GM19463 (cell line): ENCODE measurements around the gene TACR2.

ENCODE experiments used
- ATAC-seq: cut with Tn5 transposase; IDR thresholded peaks from one replicate; pipeline ENCODE4 v1.9.1; 2021; ENCODE audit warnings: mild to moderate bottlenecking, moderate library complexity; ENCODE audit not compliant: unreplicated experiment

The TACR2 gene

DNA sequence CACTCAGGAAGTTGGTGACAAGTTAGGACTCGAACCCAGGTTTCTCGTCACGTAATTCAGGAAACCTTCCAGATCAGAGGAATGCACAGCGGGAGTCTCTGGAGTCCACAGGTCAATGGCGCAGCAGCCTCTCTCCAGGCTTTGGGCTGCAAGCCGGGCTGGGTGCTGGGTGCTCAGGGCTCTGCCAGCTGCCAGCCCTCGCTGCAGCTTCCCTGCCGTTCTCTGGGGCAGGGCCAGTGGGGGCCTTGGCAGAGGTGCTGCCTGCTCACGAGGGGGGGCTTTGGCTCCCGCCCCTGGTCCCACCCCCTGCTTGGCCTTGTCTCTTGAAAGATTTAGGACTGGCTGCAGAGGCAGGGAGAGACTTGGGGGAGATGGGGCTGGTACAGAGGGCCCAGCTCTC, at the start of gene TACR2:
Gene TACR2, minus strand, starts transcription at position 224 of the 400 bp plus-strand sequence. CDS start 595 bp downstream, outside the sequence.
- no peak for ATAC-seq

DNA sequence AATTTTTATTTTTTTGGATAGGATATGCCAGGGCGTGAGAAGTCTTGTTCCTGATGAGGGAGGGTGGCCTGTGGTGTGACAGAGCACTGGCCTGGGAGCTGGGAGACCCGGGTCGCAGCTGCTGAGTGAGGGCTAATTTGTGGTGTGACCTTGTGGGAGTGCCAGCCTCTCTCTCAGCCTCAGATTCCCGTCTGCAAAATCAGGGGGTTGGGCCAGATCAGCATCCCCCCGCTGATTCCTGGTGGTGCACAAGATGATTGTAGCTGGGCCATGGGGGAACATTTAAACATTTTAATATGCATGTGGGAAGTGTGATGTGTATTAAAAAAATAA, 49.4 kb upstream of the TACR2 start:
- no peak for ATAC-seq

DNA sequence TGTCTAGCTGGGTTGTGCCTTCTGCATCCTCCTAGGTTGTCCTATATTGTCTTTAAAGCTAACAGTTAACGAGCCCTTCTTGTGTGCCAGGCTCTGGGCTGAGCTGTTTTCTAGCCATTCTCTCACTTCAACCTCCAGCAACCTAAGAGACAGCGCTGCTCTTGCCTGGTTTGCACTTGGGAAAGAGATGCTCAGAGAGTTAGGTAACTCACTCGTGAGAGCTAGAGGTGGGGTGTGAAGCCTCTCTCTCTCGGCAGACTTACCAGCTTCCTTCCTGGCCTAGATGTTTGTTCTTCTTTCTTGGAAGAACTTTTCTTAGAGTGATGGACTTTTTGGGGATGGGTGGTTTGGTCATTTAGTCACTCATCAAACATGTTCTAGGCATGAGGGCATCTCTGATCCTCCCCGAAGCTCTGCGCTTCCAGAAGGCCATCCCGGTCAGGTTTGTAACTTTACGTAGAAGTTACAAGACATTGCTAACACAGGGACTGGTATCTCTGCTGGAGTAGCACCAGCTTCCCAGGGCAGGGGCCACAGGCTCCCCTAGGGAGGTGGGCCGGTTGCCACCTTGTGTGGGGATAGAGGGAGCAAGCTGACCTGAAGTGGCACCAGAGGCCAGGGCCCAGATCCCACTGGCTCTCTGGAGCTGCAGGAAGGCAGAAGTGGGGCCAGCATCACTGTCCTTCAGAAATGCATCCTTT, 48.9 kb upstream of the TACR2 start:
- peak; percentile 19 for ATAC-seq

DNA sequence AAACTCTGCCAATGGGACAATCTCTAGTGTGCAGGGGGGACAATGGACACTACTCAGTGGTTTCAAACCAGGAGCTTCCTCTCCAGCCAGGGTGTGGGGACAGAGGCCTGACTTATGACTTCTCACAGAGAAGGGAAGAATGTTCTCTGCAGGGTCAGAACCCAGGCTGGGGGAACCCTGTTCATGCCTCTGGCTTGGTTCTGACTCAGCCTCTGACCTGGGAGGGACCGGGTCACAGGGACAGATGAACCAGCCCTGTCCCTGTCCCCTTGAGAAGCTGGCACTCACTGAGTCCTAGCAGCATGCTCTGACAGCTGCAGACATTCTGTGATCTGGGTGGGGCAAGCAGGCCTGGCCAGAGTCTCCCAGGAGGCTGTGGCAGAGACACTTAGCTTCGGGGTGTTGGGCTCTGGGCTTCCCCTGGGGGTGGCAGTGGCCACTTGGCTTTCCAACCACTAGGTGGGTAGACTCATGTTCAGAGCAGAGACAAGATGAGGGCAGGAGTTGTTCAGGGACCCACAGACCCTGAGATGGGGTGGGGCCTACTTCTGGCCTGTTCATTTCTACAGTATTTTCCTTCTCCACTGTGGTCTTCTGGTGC, 48.2 kb upstream of the TACR2 start:
- ATAC-seq, result peak; percentile 73

DNA sequence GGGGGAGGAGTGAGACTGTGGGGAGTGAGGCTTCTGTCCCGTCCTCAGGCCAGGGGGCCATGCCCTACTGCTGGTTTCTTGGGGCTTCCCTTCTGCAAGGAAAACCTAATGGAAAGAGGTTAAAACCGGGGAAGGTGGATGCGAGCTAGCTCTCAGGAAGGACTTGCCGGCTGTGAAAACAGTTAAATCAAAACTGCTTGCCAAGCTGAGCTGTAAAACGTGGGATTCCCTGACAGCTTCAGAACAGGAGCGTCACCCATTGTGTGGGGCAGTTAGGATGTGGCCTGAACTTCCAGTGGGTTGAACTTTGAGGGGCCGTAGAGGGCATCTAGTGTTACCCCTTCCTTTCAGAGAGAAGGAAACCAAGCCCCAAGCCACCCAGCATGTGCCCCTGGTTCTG, 47.7 kb upstream of the TACR2 start:
- no peak for ATAC-seq

DNA sequence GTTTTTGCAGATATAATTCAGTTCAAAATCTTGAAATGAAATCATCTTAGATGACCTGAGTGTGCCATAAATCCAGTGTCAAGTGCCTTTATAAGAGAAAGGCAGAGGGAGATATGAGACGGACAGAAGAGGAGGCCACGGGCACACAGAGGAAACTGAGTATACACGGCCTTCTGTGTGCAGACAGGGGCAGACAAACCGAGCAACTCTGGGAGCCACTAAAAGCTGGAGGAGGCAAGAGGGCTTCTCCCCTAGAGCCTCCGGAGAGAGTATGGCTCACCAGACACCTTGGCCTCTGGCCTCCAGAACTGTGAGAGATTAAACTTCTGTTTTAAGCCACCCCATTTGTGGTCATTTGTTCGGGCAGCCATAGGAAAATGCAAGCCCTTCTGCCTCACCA, 47.2 kb upstream of the TACR2 start:
- ATAC-seq, result no peak

DNA sequence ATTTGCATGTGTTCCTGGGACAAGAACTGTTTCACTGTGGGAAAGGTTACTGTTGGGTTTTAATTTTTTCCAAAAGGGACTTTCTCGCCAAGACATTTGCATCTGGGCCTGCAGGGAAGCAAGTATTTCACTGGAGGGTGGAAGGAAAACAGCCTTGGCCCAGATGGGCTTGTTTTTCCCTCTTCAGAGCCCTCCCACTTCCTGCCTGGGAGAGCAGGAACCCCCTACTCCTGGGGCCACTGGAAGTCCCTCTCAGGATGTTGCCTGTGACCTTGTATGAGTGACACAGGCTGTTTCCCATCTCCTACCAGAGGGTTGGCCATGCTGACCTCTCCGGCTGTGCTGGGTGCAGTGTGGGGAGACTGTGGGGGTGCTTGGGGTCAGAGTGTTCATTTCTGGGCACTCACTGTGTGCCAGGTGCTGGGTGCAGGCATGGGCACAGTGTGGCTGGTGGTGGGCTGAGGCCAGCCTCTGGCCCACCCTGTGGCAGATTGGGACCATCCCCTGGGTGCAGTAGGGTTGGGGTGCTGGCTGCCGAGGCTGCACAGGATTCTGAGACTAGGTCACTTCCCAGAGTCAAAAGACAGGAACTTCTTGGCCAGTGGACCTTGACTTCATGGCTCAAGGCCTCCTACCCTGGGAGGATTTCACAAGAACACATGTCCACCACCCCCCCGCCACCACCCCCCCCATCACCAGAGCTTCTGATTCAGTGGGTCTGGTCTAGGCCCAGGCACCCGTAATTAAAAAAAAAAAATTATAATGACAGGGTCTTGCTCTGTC, 44.7 kb upstream of the TACR2 start:
- ATAC-seq, result no peak

DNA sequence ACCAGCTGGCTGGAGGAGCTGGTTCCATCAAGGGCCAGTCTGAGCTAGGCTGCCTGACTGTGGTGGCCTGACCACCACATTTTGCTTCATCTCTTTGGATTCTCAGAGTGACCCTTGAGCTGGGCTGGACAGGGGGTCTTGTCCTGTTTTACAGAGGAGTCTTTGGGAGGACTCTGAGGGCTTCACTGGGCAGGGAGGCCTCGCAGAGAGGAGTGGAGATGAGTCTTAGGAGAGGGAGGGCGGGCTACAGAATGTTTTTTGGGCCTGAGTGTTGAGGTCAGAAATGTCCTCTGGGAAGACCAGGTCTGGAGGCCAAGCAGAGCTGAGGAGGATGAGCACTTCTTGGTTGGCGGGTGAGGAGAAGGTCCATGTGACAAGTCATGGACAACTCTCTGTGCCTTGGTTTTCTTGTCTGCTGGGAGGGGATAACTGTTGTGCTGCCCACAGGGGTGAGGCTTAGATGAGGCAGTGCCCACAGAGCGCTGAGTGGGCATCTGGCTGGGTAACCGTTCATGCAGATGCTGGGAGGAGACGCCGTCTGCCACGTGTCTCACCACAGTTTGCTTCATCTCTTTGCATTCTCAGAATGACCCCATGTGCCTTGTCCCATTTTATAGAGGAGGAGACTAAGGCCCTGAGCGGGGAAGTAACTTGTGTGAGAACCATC, 44.0 kb upstream of the TACR2 start:
- ATAC-seq, result no peak

DNA sequence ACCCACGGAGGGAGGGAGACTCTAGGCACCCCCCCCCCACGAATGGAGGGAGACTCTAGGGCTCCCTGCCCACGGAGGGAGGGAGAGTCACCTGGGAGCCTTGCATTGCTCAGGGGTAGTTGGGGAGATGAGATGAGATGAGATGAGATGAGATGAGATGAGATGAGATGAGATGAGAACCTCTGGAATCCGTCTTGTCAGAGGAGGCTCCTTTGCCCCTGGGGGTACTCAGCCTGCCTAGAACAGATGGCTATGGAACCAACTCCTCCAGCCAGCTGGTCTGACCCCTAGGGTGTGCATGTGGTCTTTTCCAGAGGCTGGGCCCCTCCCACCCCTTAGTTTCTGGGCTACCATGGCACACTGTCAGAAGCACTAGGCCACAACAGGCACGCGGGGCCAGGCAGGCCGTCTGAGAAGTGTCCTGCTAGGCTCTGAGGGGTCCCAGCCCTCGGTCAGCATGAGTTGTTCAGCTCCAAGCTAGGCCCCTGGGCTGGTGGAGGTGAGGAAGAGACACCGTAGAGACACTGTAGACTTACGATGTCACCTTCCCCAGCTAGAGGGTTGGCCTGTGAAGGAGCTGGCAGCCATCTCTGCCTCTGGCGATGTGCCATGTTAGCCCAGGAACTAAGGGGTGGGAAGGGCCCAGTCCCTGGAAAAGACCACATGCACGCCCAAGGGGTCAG, 43.3 kb upstream of the TACR2 start:
- ATAC-seq, result no peak

DNA sequence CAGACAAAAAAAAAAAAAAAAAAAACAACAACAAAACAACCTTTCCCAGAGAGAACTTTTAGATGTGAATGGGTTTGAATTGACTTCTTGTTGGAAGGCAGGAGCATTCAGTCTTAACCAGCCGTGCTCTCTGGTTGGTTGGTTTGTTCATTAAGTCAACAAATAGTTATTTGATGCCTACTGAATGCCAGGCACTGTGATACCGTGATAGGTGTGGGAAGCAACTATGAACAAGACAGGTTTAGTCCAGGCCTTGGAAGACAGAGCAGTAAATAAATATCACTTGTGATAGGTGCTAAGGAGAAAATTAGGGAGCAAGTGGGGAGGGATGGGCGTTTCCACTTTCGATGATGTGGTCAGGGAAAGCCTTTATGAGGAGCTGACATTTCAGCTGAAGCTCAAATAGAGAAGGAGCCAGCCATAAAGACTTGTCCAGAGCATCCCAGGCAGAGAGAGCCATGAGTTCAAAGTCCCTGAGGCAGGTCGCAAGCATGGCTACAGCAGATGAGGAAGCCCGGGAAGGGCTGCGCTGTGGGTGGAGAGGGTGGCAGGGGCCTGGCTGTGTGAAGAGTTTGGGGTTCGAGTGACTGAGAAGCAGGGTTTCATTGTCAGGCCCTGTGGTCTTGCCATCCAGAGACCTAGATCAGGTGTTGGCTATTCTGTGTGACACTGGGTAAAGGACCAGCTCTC, 42.5 kb upstream of the TACR2 start:
- ATAC-seq, result no peak

DNA sequence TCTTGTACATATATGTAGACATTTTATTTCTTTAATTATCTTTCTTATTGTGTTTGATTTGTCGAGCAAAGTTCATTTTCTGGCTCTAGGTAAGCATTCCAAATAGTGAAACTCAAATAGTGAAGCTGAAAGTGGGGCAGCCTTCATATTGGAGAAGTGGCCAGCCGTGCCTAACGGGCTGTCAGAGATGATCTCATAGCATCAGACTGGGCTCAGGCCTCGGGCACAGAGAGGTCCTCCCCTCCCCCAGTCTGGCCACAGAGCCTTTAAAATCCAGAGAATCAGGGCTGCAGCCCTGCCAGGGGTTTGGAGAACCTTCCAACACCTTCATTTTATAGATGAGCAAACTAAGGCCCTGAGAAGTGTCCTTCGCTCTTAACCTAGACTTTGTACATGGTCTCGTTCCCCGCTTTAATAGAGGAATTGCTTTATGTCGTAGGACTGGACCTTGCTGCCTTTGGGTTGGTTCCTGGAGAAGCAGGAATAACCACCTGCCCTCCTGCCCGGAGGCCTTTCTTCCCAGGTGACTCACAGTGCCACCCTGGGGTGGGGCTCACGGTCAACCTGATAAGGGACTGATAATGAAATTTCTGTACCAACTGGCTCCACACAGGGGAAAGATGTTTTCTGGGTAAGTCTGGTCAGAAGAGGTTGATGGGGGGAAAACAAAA, 41.8 kb upstream of the TACR2 start:
- ATAC-seq, result no peak

DNA sequence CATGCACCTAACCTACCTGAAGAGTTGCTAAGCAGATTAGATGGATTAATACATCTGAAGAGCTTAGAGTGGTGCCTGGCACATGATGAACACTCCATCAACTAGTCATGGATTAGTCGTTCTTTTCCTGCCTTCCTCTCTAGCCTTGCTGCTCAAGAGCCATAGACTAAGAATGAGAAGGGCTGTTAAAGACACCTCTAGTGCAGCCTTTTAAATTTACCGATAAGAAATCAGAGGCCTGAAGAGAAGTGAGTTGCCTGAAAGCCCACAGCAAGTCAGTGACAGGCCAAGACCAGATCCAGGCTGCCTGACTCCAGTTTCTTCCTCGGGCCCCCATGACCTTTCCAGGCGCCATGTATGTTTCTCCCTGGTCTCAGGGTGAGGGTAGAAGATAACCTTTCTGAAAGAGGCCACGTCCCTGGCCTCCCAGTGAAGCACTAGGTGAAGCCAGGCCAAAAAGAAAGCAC, 41.1 kb upstream of the TACR2 start:
- no peak for ATAC-seq

DNA sequence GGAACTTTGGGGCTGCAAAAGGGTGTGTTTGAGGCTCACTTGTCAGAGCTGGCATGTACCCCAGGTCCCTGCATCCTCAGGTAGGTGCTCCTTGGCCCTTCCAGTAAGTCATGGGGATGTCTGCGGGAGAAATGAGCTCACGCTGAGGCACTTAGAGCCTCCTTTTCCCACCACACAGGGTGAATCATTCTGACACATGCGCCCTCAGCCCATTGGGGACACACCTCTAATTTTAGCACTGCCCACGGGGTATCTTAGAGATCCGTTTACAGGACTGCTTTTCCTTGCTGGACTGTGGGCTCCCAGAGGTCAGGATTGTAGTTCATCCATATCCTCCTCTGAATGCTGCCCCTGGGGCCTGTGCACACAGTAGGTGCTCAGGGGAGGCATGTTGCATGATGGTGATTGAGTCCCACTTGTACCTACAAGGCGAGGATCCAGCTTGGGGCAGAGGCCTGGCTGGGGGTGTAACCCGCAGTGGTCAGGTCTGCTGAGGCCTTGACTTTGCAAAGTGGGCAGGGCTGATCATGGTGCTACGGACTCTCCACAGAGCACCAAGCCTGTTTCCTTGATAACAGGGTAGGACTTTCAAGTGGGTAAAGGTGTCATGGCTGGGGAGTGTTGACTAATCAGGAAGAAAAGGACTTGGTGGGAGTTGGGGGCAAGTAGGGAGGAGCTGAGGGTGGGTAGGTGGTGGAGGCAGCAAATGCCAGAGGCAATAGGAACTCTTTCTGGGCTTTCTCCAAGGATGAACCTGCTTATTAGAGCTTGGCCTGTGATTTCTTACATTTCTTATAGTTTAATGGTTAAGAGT, 40.4 kb upstream of the TACR2 start:
- no peak for ATAC-seq

DNA sequence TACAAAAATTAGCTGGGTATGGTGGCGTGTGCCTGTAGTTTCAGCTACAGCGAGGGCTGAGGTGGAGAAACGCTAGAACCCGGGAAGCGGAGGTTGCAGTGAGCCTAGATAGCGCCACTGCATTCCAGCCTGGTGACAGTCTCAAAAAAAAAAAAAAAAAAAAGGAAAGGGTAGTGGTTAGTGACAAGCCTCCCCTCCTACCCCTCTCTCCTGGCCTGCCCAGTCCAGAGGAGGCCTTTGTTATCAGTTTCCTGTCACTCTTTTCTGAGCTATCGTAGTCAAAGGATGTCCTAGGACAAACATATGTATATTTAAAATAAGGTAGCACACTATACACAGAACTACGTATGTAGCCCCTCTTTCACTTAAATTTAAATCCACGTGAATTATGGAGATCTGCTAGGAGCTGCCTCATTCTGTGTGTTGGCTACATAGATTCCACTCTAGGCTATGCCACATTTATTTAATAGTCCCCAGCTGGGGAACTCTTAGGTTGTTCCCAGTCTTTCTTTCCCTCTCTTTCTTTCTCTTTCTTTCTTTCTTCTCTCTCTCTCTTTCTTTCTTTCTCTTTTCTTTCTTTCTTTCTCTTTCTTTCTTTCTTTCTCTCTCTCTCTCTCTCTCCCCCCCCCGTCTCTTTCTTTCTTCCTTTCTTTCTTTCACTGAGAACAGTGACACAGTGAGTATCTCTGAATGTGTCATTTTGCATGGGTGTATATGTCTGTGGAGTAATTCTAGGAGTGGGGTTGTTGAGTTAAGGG, 38.5 kb upstream of the TACR2 start:
- no peak for ATAC-seq

DNA sequence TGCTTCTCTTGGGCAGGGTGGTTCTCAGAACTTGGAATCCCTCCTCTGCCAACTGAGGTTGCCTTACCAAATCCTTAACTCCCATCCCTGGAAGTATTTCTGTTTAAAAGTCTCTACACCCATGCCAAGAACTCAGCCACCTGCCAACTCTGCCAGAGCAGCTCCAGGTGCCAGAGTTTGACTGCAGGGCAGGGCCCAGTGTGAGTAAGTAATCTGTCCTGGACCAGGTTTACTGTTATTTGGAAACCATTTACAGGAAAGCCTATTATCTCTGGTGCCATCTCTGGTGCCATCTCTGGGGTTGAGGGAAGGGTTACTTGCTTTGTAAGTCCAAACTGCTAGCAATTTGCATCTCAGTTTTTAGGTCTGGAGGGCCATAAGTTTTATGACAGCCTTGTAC, 37.1 kb upstream of the TACR2 start:
- ATAC-seq, result no peak

DNA sequence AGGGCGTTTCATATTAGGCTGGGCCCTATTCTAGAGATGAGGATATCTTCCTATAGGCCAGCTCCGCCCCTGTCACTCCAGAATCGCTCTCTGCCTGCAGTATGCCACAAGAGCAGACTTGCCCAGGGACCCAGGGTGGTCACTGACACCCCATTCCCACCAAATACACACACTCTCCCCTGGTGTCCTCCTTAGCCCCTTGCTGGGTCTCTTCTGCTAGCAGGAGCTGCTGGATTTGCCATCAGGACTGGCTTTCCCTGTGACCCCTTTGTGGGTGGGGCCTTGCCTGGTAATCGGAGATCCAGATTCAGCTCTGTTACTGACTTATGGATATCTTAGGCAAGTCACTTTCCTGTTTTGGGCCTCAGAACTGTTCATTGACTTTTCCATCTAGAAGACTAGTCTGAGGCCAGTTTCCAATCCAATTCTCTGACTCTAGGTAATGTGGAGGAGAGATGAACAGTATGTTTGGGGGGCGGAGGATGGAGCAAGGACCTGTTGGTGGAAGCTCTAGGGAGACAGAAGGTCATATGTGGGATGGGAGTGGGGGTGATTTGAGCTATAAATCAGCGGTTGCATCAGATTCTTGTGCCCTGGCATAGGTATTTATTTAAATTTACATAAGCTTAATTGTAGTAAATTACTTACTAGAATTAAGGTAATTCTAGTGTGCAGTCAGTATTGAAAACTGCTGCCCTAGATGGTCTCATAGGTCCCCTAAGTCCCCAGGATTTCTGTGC, 36.1 kb upstream of the TACR2 start:
- no peak for ATAC-seq

DNA sequence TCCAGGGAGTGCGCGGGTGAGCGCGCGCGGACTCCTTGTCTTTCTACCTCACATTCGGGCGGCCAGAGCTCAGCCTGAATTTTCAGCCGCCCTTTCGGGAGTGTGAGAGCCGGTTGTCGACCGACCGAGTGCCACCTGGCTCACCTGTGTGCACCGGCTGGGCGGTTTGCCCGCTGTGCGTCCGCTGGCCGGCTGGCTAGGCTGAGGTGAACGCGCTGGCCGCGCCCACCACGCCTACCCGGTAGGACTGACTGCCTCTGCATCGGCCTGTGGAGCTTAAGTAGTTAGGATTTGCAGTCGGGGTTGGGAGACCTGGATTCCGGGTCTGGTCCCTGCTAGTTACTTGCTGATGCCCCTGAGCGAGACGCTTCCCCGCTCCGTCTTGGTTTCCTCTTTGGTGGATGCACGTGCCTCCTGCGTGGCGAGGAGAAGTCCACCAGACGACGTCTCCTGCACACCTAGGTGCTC, 35.1 kb upstream of the TACR2 start:
- ATAC-seq, result peak; percentile 11
